RWPE2 (cell line): ENCODE results near the gene NDUFA12.

Experiments used
- ATAC-seq: fragments of 200-7000 bp; cut with Tn5 transposase; 3 replicates; pipeline ENCODE4 v1.9.1; 2021; ENCODE audit warnings: low read depth
- DNase-seq: peaks from one replicate; pipeline ENCODE4 v3.0.0-alpha.2; 2020; ENCODE audit warnings: low spot score
- H3K27ac ChIP-seq: fragments of 450-650 bp; 2 replicates; pipeline ENCODE4 v1.5.1; 2017; ENCODE audit warnings: mild to moderate bottlenecking; ENCODE audit not compliant: poor library complexity, severe bottlenecking
- H3K27me3 ChIP-seq: fragments of 250-450 bp; sonication (Bioruptor Pico); 2 replicates; pipeline ENCODE4 v1.5.1; 2021; ENCODE audit warnings: mild to moderate bottlenecking, moderate library complexity; ENCODE audit not compliant: insufficient read depth, poor library complexity, severe bottlenecking
- H3K36me3 ChIP-seq: fragments of 250-450 bp; sonication (Bioruptor Pico); 2 replicates; pipeline ENCODE4 v1.5.1; 2020; ENCODE audit warnings: low read depth, mild to moderate bottlenecking, moderate library complexity
- H3K4me1 ChIP-seq: fragments of 250-450 bp; sonication (Bioruptor Pico); 2 replicates; pipeline ENCODE4 v1.5.1; 2021; ENCODE audit warnings: mild to moderate bottlenecking, moderate library complexity; ENCODE audit not compliant: insufficient read depth, poor library complexity, severe bottlenecking
- H3K4me3 ChIP-seq: fragments of 250-450 bp; sonication (Bioruptor Pico); 2 replicates; pipeline ENCODE4 v1.5.1; 2021; ENCODE audit warnings: mild to moderate bottlenecking, moderate library complexity; ENCODE audit not compliant: severe bottlenecking
- H3K9me3 ChIP-seq: fragments of 250-450 bp; sonication (Bioruptor Pico); 2 replicates; pipeline ENCODE4 v1.5.1; 2021; ENCODE audit warnings: mild to moderate bottlenecking, moderate library complexity; ENCODE audit not compliant: severe bottlenecking
- TF ChIP-seq, protein P1 (sequence below): fragments of 450-650 bp; IDR thresholded peaks from one replicate; pipeline ENCODE4 v1.5.1; 2017; ENCODE audit warnings: mild to moderate bottlenecking, moderate library complexity; ENCODE audit not compliant: poor library complexity, severe bottlenecking

The NDUFA12 gene

DNA sequence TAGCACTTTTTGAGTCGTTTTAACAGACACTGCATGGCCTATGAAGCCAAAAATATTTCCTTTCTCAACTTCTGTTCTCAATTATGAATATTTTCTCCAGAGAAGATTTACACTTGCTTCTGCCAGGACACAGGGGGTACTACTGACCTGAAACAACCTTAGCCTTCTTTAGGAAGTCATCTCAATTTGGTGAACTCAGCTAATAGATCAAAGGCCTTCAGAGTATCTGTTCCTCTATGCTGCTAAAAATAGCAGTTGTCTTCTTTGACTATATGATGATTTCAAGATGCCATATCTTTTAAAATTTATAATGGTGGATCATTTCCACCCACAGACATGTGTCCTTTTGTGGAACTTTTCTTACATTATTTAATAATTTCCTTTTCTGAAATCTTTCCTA lies 14.0 kb upstream of the NDUFA12 start:
- H3K4me3 ChIP-seq = no peak overlapping the region
- no peaks in the 10 kb centered on the region for H3K4me1 ChIP-seq
- H3K27ac ChIP-seq = no peak overlapping the region
- peaks cover 13% of the 10 kb centered on the region for H3K36me3 ChIP-seq
- no peak for ATAC-seq
- H3K9me3 ChIP-seq = no peaks in the 10 kb centered on the region
- H3K27me3 ChIP-seq = no peaks in the 10 kb centered on the region
- TF ChIP-seq, protein P1, sequence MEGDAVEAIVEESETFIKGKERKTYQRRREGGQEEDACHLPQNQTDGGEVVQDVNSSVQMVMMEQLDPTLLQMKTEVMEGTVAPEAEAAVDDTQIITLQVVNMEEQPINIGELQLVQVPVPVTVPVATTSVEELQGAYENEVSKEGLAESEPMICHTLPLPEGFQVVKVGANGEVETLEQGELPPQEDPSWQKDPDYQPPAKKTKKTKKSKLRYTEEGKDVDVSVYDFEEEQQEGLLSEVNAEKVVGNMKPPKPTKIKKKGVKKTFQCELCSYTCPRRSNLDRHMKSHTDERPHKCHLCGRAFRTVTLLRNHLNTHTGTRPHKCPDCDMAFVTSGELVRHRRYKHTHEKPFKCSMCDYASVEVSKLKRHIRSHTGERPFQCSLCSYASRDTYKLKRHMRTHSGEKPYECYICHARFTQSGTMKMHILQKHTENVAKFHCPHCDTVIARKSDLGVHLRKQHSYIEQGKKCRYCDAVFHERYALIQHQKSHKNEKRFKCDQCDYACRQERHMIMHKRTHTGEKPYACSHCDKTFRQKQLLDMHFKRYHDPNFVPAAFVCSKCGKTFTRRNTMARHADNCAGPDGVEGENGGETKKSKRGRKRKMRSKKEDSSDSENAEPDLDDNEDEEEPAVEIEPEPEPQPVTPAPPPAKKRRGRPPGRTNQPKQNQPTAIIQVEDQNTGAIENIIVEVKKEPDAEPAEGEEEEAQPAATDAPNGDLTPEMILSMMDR = no peak
- no peak for DNase-seq

DNA sequence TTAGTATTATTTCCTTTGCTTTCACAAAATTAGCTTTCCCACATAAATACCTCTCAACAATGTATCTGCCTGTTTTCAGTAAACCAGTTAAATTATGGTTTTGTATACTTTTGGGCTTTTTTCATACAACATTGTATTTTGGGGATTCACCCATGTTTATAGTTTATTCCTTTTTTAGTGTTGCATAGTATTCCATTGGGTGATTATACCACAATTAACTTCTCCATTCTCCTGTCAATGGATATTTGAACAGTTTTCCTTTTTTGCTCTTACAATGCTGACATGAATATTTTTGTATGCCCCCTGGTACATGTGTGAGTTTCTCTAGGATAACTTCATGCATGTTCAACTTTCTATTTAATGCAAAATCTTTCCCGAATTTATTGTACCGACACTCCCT lies 12.6 kb upstream of the NDUFA12 start:
- Histone ChIP-seq H3K4me1 (no peaks in the 10 kb centered on the region), H3K36me3 (no peaks in the 10 kb centered on the region; the same call in 1 of the 2 replicates)
- DNase-seq = no peak

DNA sequence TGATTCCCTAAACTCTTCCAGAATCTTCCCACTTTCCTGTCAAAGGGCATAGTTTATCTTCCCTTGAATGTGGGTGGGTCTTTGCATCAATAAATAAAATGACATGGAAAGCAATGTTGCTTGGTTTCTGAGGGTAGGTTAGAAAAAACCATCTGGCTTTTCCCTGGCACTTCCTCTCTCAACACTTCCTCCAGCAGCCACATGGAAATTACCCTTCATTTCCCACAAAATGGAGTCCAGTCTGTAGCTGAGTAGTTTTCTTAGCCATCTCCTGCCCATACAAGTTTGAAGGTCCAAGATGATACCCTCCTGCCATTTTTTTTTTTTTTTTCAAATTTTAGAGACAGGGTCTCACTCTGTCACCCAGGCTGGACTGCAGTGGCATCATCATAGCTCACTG lies 11.1 kb upstream of the NDUFA12 start:
- no peak for ATAC-seq
- no peak for DNase-seq

More for the DNA sequence above, 12.6 kb upstream of the NDUFA12 start:
- TF ChIP-seq, protein P1 = no peak
- Histone ChIP-seq H3K4me3 (no peak overlapping the region), H3K9me3 (no peaks in the 10 kb centered on the region), H3K27ac (no peak overlapping the region), H3K27me3 (no peaks in the 10 kb centered on the region)
- ATAC-seq = no peak

DNA sequence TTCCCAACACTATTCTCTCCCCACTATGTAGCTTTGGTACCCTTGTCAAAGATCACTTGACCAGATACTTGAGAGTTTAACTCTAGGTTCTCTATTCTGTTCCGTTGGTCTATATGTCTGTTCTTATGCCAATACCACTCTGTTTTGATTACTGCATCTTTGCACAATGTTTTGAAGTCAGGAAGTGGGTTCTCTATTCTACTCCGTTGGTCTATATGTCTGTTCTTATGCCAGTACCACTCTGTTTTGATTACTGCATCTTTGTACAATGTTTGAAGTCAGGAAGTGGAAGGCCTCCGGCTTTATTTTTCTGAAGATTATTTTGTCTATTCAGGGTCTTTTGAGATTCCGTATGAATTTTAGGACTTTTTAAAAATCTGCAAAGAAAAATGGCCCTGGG lies 2.7 kb upstream of the NDUFA12 start:
- ATAC-seq (no peak), DNase-seq (no peak)
- Histone ChIP-seq H3K27ac (no peak overlapping the region), H3K27me3 (no peaks in the 10 kb centered on the region), H3K36me3 (peaks cover 9% of the 10 kb centered on the region), H3K9me3 (peaks cover 3% of the 10 kb centered on the region), H3K4me1 (no peaks in the 10 kb centered on the region), H3K4me3 (no peak overlapping the region)
- TF ChIP-seq, protein P1 = no peak

More for the DNA sequence above, 11.1 kb upstream of the NDUFA12 start:
- Histone ChIP-seq H3K27me3 (no peaks in the 10 kb centered on the region), H3K27ac (no peak overlapping the region), H3K4me3 (no peak overlapping the region), H3K36me3 (no peaks in the 10 kb centered on the region), H3K9me3 (no peaks in the 10 kb centered on the region), H3K4me1 (no peaks in the 10 kb centered on the region)
- TF ChIP-seq, protein P1 = no peak

DNA sequence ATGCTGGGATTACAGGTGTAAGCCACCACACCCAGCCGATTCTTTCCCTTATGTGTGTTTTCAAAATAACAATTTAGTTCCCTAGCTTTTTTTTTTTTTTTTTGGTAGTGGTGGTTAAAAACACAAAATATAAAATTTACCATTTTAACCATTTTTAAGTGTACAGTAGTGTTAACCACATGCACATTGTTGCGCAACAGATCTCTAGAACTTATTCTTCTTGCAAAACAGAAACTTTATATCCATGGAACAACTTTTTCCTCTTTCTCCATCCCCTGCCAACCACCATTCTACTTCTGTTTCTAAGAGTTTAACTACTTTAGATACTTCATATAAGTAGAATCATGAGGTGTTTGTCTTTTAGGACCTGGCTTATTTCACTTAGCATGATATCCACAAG lies 1.1 kb upstream of the NDUFA12 start:
- ATAC-seq (no peak), DNase-seq (no peak)
- Histone ChIP-seq H3K9me3 (peaks cover 3% of the 10 kb centered on the region), H3K4me1 (no peaks in the 10 kb centered on the region), H3K27me3 (no peaks in the 10 kb centered on the region), H3K4me3 (no peak overlapping the region), H3K27ac (no peak overlapping the region), H3K36me3 (peaks cover 24% of the 10 kb centered on the region)
- TF ChIP-seq, protein P1 = no peak
